Mammary epithelial cell (primary cell): ENCODE data around the gene SLIT1.

Experiments
- CTCF ChIP-seq, 2 donors: IDR thresholded peaks in 1 of 2; conservative IDR thresholded peaks in 1 of 2; 2 replicates each; pipeline ENCODE4 v1.5.1; 2011 to 2012; ENCODE audit warnings: inconsistent platforms in 2 of 2, low read length in 2 of 2, mild to moderate bottlenecking in 2 of 2, control low read depth in 1 of 2, low read depth in 1 of 2; ENCODE audit not compliant: insufficient read depth in 1 of 2; ENCODE audit errors: extremely low read depth in 1 of 2
- EZH2 ChIP-seq: IDR thresholded peaks from 2 replicates; pipeline ENCODE4 v1.6.1; 2012; ENCODE audit warnings: low read length, inconsistent platforms, borderline replicate concordance

- TF ChIP-seq CTCF (conservative IDR thresholded peaks at IDR 0.05 in 1 of 2, IDR thresholded peaks at IDR 0.05 in 1 of 2; ENCODE audit: extremely low read depth in 1 of 2, insufficient read depth in 1 of 2, low read depth in 1 of 2, low read length in 2 of 2), result no peak
- no peak for TF ChIP-seq EZH2
These were observed 136.9 kb downstream of the SLIT1 start for GRCh38 chr10:97048649-97049427.
